ENCODE results near the gene MCM7.
"Not testable (repeated sequence)": the region's sequence is repeated elsewhere in the genome, so short reads cannot be mapped to it uniquely, and the experiment has no call there.

The MCM7 gene

DNA sequence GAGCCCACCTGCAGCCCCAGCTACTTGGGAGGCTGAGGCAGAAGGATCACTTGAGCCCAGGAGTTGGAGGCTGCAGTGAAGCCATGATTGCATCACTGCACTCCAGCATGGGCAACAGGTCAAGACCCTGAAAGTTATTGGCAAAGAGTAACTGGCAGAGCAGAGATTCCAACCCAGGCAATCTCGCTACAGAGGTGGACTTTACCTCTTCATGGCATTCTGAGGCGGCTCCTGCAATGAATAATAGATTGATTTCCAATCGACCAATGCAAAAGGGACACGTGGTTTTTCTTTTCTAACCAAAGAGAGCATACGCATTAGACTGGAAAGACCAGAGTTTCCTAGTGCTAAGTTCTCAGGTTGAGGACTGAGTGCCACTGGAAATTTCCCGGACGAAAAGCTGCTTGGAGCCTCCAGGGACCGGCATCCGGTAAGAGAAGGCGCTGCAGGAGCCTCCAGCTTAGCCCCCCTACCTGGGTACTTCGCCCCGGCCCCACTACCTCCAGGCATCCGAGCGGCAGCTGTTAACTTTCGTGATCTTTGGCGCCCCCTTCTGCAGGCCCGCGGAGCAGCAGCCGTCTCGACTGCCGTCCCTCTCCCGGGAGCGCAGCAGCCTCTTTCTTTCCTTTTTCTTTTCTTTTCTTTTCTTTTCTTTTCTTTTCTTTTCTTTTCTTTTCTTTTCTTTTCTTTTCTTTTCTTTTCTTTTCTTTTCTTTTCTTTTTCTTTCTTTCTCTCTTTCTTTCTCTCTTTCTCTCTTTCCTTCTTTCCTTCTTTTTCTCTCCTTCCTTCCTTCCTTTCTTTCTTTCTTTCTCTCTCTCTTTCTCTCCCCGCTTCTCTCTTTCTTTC is 29.6 kb upstream of the MCM7 start:
- no peak for TF ChIP-seq EZH2phosphoT487 (conservative IDR thresholded peaks at IDR 0.05; ENCODE audit: low read length)
- TF ChIP-seq, protein P1, sequence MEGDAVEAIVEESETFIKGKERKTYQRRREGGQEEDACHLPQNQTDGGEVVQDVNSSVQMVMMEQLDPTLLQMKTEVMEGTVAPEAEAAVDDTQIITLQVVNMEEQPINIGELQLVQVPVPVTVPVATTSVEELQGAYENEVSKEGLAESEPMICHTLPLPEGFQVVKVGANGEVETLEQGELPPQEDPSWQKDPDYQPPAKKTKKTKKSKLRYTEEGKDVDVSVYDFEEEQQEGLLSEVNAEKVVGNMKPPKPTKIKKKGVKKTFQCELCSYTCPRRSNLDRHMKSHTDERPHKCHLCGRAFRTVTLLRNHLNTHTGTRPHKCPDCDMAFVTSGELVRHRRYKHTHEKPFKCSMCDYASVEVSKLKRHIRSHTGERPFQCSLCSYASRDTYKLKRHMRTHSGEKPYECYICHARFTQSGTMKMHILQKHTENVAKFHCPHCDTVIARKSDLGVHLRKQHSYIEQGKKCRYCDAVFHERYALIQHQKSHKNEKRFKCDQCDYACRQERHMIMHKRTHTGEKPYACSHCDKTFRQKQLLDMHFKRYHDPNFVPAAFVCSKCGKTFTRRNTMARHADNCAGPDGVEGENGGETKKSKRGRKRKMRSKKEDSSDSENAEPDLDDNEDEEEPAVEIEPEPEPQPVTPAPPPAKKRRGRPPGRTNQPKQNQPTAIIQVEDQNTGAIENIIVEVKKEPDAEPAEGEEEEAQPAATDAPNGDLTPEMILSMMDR (IDR thresholded peaks at IDR 0.05; ENCODE audit: insufficient read depth, low read length, poor library complexity, severe bottlenecking), result peak; percentile 48
- no peaks in the 10 kb centered on the region for H4K20me1 ChIP-seq (ENCODE audit: low read depth, low read length)
- no peaks in the 10 kb centered on the region for H3K36me3 ChIP-seq (ENCODE audit: low read length)
- H3K9me3 ChIP-seq (ENCODE audit: insufficient read depth, low read length), result no peaks in the 10 kb centered on the region
- H3K4me3 ChIP-seq (ENCODE audit: insufficient read depth, low read length, poor library complexity, severe bottlenecking), result no peak overlapping the region
- peak overlapping the region; percentile 22 for H3K4me2 ChIP-seq (ENCODE audit: low read depth, low read length, poor library complexity, severe bottlenecking)
- H3K79me2 ChIP-seq (ENCODE audit: insufficient read depth, low read length), result peaks cover 6% of the 10 kb centered on the region; the same call in 1 of the 2 replicates
- no peaks in the 10 kb centered on the region for H3K9me2 ChIP-seq (replicated peaks; ENCODE audit: insufficient read depth, low read length)
- no peak overlapping the region for H2AFZ ChIP-seq (ENCODE audit: low read depth, low read length, severe bottlenecking)
- H3F3A ChIP-seq (ENCODE audit: insufficient read depth), result peaks cover 23% of the 10 kb centered on the region
- no peak overlapping the region for H3K27ac ChIP-seq (ENCODE audit: low read depth, low read length)
- no peak overlapping the region for H3K9ac ChIP-seq (ENCODE audit: low read length)
- H3K27me3 ChIP-seq (ENCODE audit: low read length), result no peaks in the 10 kb centered on the region

DNA sequence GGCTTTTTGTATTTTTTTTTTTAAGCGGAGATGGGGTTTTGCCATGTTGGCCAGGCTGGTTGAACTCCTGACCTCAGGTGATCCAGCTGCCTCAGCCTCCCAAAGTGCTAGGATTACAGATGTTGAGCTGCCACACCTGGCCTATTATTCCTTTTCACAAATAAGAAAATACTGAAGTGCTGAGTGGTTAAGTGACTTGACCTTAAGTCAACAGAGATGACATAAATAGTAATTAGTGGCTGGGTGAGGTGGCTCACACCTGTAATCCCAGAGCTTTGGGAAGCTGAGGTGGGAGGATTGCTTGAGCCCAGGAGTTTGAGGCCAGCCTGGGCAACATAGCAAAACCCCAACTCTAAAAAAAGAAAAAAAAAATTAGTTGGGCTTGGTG is 29.0 kb upstream of the MCM7 start:
- H3K27ac ChIP-seq (ENCODE audit: low read depth, low read length); H3K27me3 ChIP-seq (ENCODE audit: low read length); H3K4me2 ChIP-seq (ENCODE audit: low read depth, low read length, poor library complexity, severe bottlenecking); H3K9ac ChIP-seq (ENCODE audit: low read length); H3K36me3 ChIP-seq (ENCODE audit: low read length); H4K20me1 ChIP-seq (ENCODE audit: low read depth, low read length); H3K9me2 ChIP-seq (replicated peaks; ENCODE audit: insufficient read depth, low read length); H3K9me3 ChIP-seq (ENCODE audit: insufficient read depth, low read length); H3K4me3 ChIP-seq (ENCODE audit: insufficient read depth, low read length, poor library complexity, severe bottlenecking); H2AFZ ChIP-seq (ENCODE audit: low read depth, low read length, severe bottlenecking): not testable (repeated sequence)
- Histone ChIP-seq H3F3A (ENCODE audit: insufficient read depth) (peaks cover 23% of the 10 kb centered on the region), H3K79me2 (ENCODE audit: insufficient read depth, low read length) (peaks cover 11% of the 10 kb centered on the region)

DNA sequence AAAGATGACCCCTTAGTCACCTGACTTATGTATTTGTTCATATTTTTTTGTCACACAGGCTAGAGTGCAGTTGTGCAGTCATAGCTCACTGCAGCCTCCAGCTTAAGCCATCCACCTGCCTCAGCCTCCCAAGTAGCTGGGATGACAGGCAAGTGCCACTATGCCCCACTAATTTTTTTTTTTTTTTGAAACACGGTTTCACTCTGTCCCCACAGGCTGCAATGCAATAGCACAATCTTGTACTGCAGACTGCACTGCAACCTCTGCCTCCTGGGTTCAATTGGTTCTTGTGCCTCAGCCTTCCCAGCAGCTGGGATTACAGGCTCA is 27.4 kb upstream of the MCM7 start:
- Histone ChIP-seq H2AFZ (ENCODE audit: low read depth, low read length, severe bottlenecking) (no peak overlapping the region), H3K27me3 (ENCODE audit: low read length) (no peaks in the 10 kb centered on the region), H3K79me2 (ENCODE audit: insufficient read depth, low read length) (peaks cover 14% of the 10 kb centered on the region), H4K20me1 (ENCODE audit: low read depth, low read length) (no peaks in the 10 kb centered on the region), H3K9me3 (ENCODE audit: insufficient read depth, low read length) (no peaks in the 10 kb centered on the region), H3K27ac (ENCODE audit: low read depth, low read length) (no peak overlapping the region), H3K36me3 (ENCODE audit: low read length) (no peaks in the 10 kb centered on the region), H3F3A (ENCODE audit: insufficient read depth) (peaks cover 31% of the 10 kb centered on the region), H3K4me2 (ENCODE audit: low read depth, low read length, poor library complexity, severe bottlenecking) (no peak overlapping the region), H3K9me2 (replicated peaks; ENCODE audit: insufficient read depth, low read length) (no peaks in the 10 kb centered on the region), H3K4me3 (ENCODE audit: insufficient read depth, low read length, poor library complexity, severe bottlenecking) (no peak overlapping the region), H3K9ac (ENCODE audit: low read length) (no peak overlapping the region)
- TF ChIP-seq EZH2phosphoT487 (conservative IDR thresholded peaks at IDR 0.05; ENCODE audit: low read length), result no peak
- TF ChIP-seq, protein P1 (IDR thresholded peaks at IDR 0.05; ENCODE audit: insufficient read depth, low read length, poor library complexity, severe bottlenecking), result no peak

DNA sequence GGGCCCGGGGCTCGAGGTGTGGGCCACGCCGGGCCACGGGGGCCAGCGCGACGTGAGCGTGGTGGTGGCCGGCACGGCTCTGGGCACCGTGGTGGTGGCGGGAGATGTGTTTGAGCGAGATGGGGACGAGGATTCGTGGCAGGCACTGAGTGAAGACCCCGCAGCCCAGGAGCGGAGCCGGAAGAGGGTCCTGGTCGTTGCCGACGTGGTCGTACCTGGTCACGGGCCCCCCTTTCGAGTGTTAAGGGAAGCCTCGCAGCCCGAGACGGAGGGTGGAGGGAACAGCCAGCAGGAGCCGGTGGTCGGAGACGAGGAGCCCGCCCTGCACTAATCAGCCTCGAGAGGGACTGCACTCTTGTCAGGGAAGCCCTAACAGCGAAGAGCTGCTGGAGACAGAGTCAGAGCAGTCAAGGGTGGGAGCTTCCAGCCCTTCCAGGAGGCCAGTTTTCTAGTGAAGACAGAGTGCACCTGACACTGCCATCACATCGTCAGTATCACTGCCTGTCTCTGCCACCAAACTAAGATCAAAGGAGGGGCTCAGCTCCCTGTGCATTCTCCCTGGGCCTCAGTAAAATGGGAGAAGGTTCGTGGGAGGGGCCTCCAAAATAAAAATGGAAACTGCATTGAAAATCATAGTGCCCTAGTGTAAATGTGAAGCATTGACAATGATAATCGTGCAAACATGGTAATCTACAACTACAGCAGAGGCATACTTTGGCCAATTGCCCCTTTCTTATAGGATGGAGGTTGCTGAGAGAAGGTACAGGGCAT is 26.9 kb upstream of the MCM7 start:
- Histone ChIP-seq H3K9me3 (ENCODE audit: insufficient read depth, low read length) (no peaks in the 10 kb centered on the region), H3K36me3 (ENCODE audit: low read length) (no peaks in the 10 kb centered on the region), H3K27ac (ENCODE audit: low read depth, low read length) (no peak overlapping the region), H3K9me2 (replicated peaks; ENCODE audit: insufficient read depth, low read length) (no peaks in the 10 kb centered on the region), H3K27me3 (ENCODE audit: low read length) (no peaks in the 10 kb centered on the region), H3F3A (ENCODE audit: insufficient read depth) (peaks cover 31% of the 10 kb centered on the region), H3K4me2 (ENCODE audit: low read depth, low read length, poor library complexity, severe bottlenecking) (peak overlapping the region; percentile 94), H3K4me3 (ENCODE audit: insufficient read depth, low read length, poor library complexity, severe bottlenecking) (peak overlapping the region; percentile 71), H4K20me1 (ENCODE audit: low read depth, low read length) (no peaks in the 10 kb centered on the region), H2AFZ (ENCODE audit: low read depth, low read length, severe bottlenecking) (peak overlapping the region; percentile 62), H3K79me2 (ENCODE audit: insufficient read depth, low read length) (peaks cover 14% of the 10 kb centered on the region), H3K9ac (ENCODE audit: low read length) (peak overlapping the region; percentile 84)
- TF ChIP-seq, protein P1 (IDR thresholded peaks at IDR 0.05; ENCODE audit: insufficient read depth, low read length, poor library complexity, severe bottlenecking), result no peak
- no peak for TF ChIP-seq EZH2phosphoT487 (conservative IDR thresholded peaks at IDR 0.05; ENCODE audit: low read length)

All from SU-DHL-6 (cell line).